NCI-H82 treated with DMSO at 0.1 percent for 48 hours (cell line): ENCODE data around the gene TECTB.
"Not testable (repeated sequence)": the region's sequence is repeated elsewhere in the genome, so short reads cannot be mapped to it uniquely, and the experiment has no call there.

Experiments used
- DNase-seq: peaks from one replicate; lab custom pipeline; 2025; ENCODE audit not compliant: unreplicated experiment; lab: John Stamatoyannopoulos, UW

The TECTB gene

DNA sequence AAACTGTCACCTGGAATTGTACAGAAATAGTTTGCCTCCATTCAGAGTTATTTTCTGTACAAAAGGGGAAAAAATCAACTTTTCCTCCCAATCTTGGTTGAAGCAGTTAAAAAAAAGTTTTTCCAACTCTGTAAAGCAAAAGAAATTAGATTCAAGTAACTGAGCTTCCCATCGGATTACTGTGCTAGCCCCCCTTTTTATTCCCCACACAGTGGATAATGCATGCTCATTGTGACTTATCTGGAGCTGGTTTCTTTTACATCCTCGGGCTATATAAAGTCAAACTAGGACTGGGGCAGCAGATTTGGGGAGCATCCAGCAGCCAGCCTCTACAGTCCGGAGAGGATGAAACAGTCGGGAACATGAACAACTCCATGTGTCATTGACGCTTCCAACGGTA lies at the start of gene TECTB:
Gene TECTB, plus strand, starts transcription at position 301 of the 400 bp plus-strand sequence. CDS start 335 bp downstream, outside the sequence.
- DNase-seq: no peak

DNA sequence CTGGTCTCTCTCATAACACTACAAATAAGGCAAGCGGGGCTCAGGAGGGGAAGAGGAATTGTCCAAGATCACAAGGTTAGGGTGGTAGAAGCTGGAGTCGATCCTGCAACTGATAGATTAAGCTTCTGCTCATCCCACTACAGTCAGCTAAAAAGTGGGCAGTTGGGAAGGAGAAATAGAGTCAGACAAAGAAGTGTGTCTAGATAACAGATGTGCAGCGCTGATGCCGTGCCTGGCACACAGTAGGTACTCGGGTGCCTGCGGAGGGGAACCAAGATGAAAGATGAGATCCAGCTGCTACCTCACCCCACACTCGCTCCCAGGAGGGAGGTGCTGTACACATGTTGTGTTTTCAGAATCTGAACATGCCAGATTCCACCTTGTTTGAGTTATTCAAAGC lies 48.1 kb upstream of the TECTB start:
- no peak for DNase-seq

DNA sequence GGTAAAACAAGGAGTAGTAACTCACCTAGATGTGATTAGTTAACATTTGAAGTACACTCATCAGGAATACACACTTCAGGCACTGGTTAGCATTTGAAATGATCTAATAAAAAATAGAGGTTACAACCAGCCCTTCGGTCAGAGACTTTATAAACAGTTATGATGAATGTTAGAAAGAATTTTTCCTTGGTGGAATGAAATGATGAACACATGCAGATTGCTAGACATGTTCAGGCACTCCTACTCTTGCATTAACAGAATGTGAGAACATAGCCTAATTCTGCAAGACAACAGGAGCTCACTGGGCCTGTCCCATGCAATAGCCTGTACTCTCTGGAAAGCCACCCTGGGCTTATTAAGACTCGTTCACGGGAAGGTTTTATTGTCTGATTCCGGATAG lies 47.3 kb upstream of the TECTB start:
- DNase-seq: no peak

DNA sequence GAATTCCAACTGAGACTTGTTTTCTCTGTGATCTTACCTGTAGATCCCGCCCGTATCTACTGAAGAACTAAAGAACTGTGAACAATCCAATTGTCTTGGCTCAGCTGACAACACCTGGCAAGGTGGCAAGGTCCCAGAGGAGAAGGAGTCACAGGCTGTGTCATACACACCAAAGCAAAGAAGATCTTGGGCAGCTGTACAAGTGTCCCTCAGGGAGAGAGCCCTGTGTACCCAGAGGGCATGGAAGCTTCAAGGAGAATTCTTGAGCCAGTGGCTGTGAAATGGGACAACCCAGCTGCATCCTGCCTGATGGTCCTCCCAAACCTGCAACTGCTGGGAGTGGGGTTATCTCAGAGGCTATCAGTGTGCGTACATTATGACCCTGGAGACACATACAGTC lies 46.7 kb upstream of the TECTB start:
- DNase-seq: no peak

DNA sequence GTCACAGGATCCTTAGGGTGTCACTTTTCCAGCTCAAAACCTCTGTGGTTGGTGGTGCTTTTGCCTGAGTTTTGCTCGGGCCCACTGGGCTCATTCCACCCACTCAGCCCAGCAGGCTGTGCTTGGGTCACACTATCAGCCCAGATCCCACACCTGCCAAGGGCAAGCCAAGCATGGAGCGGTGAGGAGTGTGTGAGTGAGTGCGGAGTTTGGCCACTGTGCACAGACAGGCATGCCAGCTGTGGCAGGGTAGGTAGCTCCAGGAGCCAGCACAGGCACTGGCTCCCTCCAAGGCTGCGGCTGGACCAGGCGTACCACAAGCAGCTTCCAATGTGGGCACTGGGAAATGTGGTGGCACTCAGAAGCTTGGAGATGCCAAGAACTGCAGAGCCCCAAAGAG lies 43.9 kb upstream of the TECTB start:
- DNase-seq: no peak

DNA sequence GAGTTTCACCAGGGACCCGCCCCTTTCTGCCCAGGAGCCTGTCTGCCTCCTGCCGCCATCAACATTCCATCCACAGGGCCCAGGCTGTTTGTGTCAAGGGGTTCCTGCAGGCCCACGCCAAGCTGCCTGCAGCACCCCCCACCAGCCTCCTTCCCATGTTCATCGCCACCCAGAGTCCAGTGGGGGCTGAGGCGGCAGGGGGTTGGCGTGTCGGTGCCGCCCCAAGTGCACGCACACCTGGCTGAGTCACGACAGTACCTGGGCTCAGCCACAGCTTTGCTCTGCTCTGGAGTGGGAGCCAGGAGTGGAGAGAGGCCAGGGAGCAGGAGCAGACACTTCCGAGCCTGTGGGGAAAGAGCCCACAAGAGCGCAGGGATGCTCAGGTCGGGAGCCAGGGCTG lies 42.8 kb upstream of the TECTB start:
- DNase-seq: no peak

DNA sequence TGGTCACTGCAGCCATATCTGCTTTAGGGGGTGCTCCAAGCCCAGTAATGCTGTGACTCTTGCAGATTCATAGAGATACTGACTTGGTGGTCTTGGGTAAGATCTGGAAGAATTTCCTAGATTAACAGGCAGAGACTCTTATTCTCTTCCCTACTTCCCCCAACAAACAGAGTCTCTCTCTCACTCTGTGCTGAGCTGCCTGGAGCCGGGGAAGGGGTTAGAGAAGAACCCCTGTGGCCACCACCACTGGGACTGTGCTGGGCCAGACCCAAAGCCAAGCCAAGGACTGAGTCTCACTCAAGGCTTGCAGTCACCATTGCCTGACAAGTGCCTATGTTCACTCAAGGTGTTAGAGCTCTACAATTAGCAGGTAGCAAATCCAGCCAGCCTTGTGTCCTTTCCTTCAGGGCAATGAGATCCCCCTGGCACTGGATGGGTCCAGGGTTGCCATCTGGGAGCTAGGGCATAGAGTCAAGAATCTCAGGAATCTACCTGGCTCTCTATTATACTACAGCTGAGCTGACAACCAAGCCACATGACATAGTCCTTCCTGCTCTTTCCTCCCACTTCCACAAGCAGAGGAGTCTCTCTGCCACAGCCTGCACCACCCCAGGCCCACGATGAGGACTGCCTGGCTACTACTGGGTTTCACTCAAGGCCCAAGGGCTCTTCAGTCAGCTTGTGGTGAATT lies 41.4 kb upstream of the TECTB start:
- no peak for DNase-seq

DNA sequence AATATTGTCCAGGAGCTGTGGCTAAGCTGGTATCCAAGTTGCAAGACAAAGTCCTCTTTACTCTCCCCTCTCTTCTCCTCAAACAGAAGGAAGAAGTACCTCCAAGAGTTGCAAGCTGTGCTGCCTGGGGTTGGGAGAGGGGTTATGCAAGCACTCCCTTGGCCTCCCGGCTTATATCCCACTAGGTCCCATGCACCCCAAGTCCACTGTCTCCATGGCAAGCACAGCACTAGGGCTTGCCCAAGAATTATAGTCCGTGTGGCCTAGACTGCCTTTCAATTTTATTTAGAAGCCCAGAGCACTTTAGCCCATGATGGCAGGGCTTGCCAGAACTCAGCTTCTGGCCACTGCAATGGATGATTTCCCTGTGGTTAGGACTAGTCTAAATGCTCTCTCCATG lies 40.4 kb upstream of the TECTB start:
- DNase-seq: no peak

DNA sequence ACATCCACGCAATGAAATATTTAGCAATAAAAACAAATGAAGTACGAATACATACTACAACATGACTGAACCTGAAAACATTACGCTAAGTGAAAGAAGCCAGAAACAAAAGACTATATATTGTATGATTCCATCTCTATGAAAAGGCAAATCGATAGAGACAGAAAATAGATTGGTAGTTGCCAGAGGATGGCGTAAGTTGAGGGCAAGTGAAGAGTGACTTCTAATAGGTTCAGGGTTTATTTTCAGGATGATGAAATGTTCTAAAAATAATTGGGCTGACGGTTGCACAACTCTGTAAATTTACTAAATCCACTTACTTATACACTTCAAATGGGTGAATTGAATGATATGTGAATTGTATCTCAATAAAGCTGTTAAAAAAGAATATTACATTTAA lies 39.5 kb upstream of the TECTB start:
- DNase-seq: no peak

DNA sequence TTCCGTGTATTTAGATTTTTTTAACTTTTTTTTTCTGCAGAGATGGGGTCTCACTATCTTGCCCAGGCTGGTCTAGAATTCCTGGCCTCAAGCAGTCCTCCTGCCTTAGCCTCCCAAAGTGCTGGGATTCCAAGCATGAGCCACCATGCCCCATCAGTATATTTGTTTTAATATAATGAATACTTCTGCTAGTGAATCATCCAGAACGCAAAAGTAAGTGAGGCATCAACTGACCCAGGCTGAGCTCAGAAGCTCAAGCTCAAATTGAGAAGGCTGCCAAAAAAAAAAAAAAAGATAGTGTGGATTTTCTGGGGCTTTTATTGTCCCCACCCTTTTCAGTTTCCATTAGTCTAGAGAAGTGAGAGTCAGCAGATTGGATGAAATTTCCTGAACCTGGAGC lies 39.0 kb upstream of the TECTB start:
- no peak for DNase-seq

DNA sequence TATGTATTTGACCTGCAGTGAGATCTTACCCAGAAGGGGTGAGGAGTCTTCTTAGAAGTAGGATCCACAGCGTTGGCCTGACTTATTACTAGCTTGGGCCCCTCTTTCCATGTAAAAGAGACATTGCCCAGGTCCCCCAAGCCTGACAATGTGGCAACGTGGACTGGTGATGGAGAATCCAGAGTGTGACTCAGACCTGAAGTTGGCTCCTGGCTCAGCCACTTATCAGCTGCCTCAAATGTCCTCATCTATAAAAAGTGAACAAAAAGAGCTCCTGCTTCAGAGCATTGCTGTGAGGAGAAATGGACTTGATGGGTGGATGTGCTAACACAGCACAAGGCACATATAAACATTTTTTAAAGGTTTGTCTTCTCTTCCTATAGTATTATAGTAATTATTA lies 35.4 kb upstream of the TECTB start:
- no peak for DNase-seq

DNA sequence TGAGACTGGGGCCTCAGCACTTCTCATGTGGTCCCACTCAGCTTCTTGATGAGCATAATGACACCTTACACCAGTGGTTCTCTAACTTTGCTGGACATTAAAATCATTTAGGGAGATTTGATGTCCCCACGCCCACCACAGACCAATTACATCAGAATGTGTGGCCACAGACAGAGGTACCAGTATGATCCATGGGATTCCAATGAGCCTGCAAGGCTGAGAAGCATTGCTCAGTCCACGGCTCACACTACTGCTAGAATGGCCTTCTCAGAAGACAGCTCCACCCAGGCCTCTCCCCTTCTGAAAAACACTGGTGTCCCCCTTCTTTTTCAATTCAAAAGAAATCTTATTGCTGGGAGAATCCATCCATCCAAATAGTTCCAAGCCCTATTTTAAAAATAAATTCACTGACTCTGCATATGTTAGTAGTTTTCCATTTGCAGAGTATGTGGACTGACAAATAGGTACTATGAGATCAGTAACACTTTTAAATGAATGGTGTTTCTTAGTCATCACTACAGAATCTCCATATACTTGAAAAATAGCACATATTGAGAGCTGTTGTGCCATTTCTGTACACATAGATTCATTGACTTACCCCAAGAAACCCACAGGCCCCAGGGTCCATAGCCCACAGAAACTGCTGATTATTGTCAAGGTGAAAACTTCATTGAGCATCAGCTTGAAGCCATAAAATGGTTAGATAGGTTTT lies 34.5 kb upstream of the TECTB start:
- no peak for DNase-seq

DNA sequence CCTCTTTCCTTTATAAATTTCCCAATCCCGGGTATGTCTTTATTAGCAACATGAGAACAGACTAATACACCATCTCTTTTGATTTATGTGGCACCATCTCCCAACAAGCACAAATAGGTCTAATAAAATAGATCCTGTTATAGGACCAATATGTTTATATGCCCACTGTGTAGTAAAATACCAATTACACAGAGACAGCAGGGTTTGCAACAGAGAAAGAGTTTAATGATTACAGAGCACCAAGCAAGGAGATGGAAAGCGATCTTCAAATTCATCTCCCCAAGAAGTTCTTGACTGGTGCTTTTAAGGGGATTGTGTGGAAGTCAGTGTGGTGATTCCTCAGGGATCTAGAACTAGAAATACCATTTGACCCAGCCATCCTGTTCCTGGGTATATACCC lies 33.5 kb upstream of the TECTB start:
- no peak for DNase-seq

DNA sequence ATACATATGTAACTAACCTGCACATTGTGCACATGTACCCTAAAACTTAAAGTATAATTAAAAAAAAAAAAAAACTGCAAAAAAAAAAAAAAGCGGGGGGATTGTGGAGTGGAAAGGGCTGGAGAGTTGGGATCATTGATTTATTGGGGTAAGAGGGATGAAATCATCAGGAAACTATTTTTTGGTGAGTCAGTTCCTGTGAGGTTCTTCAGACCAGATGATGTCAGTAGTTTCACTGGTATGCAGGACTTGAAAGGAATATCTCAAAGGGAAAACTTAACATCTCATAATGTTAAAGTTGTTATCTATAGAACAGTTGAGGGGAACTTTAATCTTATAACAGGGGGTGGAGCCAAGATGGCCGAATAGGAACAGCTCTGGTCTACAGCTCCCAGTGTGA lies 32.6 kb upstream of the TECTB start:
- no peak for DNase-seq

DNA sequence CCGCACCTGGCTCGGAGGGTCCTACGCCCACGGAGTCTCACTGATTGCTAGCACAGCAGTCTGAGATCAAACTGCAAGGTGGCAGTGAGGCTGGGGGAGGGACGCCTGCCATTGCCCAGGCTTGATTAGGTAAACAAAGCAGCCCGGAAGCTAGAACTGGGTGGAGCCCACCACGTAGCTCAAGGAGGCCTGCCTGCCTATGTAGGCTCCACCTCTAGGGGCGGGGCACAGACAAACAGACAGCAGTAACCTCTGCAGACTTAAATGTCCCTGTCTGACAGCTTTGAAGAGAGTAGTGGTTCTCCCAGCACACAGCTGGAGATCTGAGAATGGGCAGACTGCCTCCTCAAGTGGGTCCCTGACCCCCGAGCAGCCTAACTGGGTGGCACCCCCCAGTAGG lies 32.0 kb upstream of the TECTB start:
- not testable (repeated sequence) for DNase-seq

DNA sequence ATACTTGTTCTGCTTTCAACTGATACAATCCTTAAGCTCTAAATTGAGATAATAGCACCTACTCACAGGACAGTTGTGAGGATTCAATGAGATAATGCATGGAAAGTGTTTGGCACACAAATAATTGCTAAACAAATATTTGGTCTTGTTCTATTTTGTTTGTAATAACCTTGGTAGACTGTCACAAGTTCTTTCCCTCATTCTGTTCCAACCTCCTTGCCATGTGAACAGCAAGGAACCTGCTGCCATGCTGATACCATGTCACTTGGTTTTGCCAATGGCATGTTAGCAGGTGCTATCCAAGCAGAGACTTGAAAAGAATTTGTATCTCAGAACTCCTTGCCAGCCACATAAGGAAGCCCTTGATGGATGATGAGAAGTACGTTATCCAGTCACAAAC lies 24.8 kb upstream of the TECTB start:
- no peak for DNase-seq

DNA sequence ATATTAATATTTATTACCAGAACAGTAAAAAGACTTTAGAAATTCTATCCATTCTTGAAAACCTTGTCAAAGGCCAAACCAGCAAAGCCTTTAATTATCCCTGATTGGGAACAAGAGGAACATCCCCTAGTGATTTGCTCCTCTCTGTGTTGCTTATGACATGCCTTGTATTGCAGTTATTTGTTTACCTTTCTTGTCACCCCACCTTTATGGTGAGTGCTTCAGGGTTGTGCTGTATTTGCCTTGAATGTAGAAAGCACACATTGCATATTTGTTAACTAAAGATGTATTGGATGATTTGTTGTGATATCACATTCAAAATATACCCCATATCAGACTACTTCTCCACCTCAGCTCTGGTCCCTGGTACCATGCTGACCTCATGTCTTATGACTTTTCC lies 23.5 kb upstream of the TECTB start:
- no peak for DNase-seq

DNA sequence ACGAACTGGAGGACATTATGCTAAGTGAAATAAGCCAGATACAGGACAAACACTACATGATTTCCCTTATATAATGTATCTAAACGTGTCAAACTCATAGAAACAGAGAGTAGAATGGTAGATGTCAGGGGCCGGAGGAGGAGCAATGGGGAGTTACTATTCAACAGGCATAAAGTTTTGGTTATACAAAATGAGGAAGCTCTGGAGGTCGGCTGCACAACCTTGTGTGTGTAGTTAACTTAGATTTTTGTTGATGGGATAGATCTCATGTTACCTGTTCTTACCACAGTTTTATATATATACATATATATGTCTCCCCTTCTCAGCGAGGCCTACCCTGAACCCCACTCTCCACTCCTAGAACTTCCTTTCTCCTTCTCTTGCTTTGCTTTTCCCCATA lies 22.4 kb upstream of the TECTB start:
- no peak for DNase-seq

DNA sequence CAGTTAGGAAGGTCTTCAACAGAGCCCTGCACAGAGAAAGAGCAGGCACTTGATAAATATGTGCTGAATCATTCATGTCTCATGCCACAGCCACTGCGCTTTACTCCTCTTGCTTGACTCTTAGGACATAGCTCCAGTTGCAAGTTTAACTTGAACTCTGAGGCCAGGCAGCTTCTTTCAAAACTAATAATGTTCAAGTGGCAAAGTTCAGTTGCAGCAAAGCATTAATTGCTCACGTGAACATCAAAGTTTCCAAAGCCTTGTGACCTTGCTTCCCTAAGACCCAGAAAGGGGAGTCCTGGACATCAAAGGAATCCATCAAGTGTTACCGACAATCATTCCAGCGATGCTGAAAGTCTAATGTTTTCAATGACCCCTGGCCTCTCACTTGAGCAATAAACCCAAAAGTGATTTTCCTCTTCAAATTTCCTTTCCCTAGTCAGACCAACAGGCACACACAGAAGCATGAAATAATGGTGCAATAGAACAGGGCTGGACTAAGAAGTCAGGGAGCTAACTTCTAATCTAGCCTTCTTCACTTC lies 21.8 kb upstream of the TECTB start:
- DNase-seq: no peak

DNA sequence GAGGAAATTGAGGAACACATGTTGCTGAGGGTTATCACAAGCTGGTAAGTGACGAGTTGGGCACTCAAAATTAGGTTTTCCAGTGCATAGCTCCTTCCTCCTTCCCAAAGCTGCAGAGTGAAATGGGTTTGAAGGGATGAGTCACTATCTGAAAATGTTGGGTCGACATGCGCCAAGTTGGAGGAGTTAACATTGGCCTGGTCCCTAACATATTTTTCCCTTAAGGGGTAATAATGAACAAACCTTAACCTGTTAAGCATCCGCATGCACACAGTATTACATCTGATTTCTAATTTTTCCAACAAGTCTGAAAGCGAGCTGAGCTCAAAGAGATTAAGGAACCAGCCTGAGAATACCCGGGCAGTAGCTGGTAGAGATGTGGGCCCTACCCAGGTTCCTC lies 20.7 kb upstream of the TECTB start:
- no peak for DNase-seq

DNA sequence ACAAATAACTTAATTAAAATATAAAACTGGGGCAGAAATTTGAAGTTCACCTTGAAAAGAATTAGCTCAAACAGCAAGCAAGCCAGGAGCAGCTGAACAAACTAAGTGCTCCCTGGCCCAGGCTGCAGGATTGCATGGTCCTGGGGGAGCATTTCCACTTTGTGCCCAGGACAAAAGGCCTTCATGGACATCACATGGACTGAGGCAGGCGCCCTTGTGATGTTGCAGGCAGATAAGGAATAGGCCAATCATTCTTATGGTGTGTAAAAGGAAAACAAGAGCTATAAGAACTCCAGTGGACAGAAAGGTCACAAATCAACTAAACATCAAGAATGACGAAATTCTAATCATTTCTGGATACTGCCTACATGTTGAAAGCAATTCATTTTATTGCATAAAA lies 17.5 kb upstream of the TECTB start:
- DNase-seq: no peak

DNA sequence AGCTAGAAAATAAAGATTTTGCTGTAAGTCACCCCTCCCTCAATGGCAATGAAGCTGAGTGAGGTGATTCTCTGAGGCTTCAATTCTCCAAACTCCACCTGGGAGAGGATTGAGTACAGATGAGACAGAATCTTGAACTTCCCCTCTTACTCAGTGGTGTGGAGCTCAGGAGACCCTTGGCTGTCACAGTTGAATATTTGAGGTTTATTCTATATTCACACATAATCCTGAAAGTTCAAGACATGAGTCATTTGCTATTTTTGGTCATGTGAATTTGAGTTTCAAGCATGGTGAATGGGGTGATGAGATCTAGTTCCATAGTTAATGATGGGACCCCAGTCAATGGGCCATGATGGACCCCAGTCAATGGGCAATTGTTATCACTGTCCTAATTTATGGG lies 13.9 kb upstream of the TECTB start:
- no peak for DNase-seq

DNA sequence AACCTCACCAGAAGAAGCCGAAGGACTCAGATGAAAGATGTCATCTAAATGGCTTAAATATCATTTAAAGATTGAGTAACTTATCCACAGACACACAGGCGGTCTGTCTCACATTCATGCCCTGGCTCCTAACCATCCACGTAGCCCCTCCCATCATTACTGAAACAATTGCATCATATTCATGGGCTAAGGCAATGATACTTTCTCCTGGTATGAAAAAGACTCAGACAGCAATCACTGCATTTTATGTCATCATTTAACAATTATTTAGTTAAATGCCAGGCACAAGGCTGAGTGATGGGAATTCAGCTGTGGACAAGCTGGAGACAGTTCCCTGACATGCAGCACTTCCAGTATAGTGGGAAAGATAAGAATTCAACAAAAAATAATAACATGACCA lies 11.2 kb upstream of the TECTB start:
- DNase-seq: no peak
